Chondrocyte (in vitro differentiated cells): ENCODE measurements around the gene DNAJC27. TPM values are rescaled to one million over a fixed set of nuclear protein-coding genes. Genes with fewer than 3 reads are reported as not detected.

Experiments used
- DNase-seq: peaks from one replicate; pipeline ENCODE4 v3.0.0; 2021; ENCODE audit warnings: mixed read lengths, low spot score
- H3K27ac Mint-ChIP-seq: one replicate; pipeline ENCODE4 v1.8.0; 2021; ENCODE audit warnings: mild to moderate bottlenecking, moderate library complexity, mixed read lengths; ENCODE audit not compliant: unreplicated experiment
- H3K27me3 Mint-ChIP-seq: 2 replicates; pipeline ENCODE4 v1.8.0; 2021; ENCODE audit warnings: low read depth, mixed read lengths
- H3K36me3 Mint-ChIP-seq: 2 replicates; pipeline ENCODE4 v1.8.0; 2021; ENCODE audit warnings: low read depth, mixed read lengths
- H3K4me1 Mint-ChIP-seq: 2 replicates; pipeline ENCODE4 v1.8.0; 2021; ENCODE audit warnings: low read depth, mild to moderate bottlenecking, mixed read lengths
- H3K4me3 Mint-ChIP-seq: one replicate; pipeline ENCODE4 v1.8.0; 2021; ENCODE audit warnings: mild to moderate bottlenecking, moderate library complexity, mixed read lengths; ENCODE audit not compliant: unreplicated experiment
- H3K9me3 Mint-ChIP-seq: 2 replicates; pipeline ENCODE4 v1.8.0; 2021; ENCODE audit warnings: low read depth, mixed read lengths
- CTCF ChIP-seq: fragments of 200-600 bp; sonication (generic); IDR thresholded peaks from 2 replicates; pipeline ENCODE4 v1.5.0; 2021; ENCODE audit warnings: antibody characterized with exemption, mild to moderate bottlenecking, moderate library complexity
- total RNA-seq: library from RNA; stranded (reverse); gene quantifications from 3 replicates; pipeline ENCODE4 v1.2.1, GENCODE V29; 2021

Gene DNAJC27
- total RNA-seq, 1 donor from 2014 or later: 3.8 TPM

GRCh38 chr2:24924732-24925131, 47.0 kb downstream of the DNAJC27 start:
- TF ChIP-seq CTCF: no peak
- Mint-ChIP-seq H3K36me3 (no peaks in the 10 kb centered on the region), H3K27ac (no peak overlapping the region), H3K9me3 (no peaks in the 10 kb centered on the region), H3K4me1 (peaks cover 2% of the 10 kb centered on the region), H3K27me3 (no peaks in the 10 kb centered on the region), H3K4me3 (no peak overlapping the region)
- DNase-seq: no peak

- no peaks in the 10 kb centered on the region for H3K36me3 Mint-ChIP-seq
- H3K27me3 Mint-ChIP-seq: no peaks in the 10 kb centered on the region
- no peak overlapping the region for H3K27ac Mint-ChIP-seq
- TF ChIP-seq CTCF: no peak
- no peaks in the 10 kb centered on the region for H3K9me3 Mint-ChIP-seq
- no peak overlapping the region for H3K4me3 Mint-ChIP-seq
- no peak for DNase-seq
- peaks cover 4% of the 10 kb centered on the region for H3K4me1 Mint-ChIP-seq
Measured at GRCh38 chr2:24924266-24924665, 47.5 kb downstream of the DNAJC27 start.

- Mint-ChIP-seq H3K27me3 (no peaks in the 10 kb centered on the region), H3K9me3 (no peaks in the 10 kb centered on the region), H3K4me3 (no peak overlapping the region), H3K27ac (no peak overlapping the region), H3K4me1 (peaks cover 15% of the 10 kb centered on the region), H3K36me3 (peaks cover 2% of the 10 kb centered on the region)
- TF ChIP-seq CTCF: no peak
- DNase-seq: no peak
Measured at GRCh38 chr2:24923106-24923505, 48.6 kb downstream of the DNAJC27 start.

GRCh38 chr2:24922556-24922955, 49.2 kb downstream of the DNAJC27 start:
- no peaks in the 10 kb centered on the region for H3K27me3 Mint-ChIP-seq
- peaks cover 2% of the 10 kb centered on the region for H3K36me3 Mint-ChIP-seq
- TF ChIP-seq CTCF: no peak
- no peak overlapping the region for H3K27ac Mint-ChIP-seq
- no peak overlapping the region for H3K4me3 Mint-ChIP-seq
- no peaks in the 10 kb centered on the region for H3K9me3 Mint-ChIP-seq
- H3K4me1 Mint-ChIP-seq: peaks cover 21% of the 10 kb centered on the region
- DNase-seq: no peak

GRCh38 chr2:24920809-24921441, 50.8 kb downstream of the DNAJC27 start:
- H3K36me3 Mint-ChIP-seq: peaks cover 2% of the 10 kb centered on the region
- peaks cover 37% of the 10 kb centered on the region for H3K4me1 Mint-ChIP-seq
- H3K27me3 Mint-ChIP-seq: no peaks in the 10 kb centered on the region
- peak; percentile 69 for TF ChIP-seq CTCF
- peak overlapping the region; percentile 62 for H3K4me3 Mint-ChIP-seq
- DNase-seq: no peak
- H3K9me3 Mint-ChIP-seq: no peaks in the 10 kb centered on the region
- H3K27ac Mint-ChIP-seq: peak overlapping the region; percentile 2
